OCI-LY1 (cell line): ENCODE results near the gene OR4C15.

Experiments
- H2AFZ ChIP-seq: fragments of 200-600 bp; sonication (generic), shearing (Covaris generic); 2 replicates; pipeline ENCODE4 v1.6.0; 2014; ENCODE audit warnings: antibody characterized with exemption, mild to moderate bottlenecking, low read length
- H3F3A ChIP-seq: fragments of 200-600 bp; sonication (generic), shearing (Covaris generic); 2 replicates; pipeline ENCODE4 v1.6.0; 2014; ENCODE audit warnings: mild to moderate bottlenecking, antibody characterized with exemption, low read length, moderate library complexity; ENCODE audit not compliant: insufficient read depth
- H3K27ac ChIP-seq: fragments of 200-600 bp; sonication (generic); 2 replicates; pipeline ENCODE4 v1.5.1; 2014; ENCODE audit warnings: low read length, mixed run types, mild to moderate bottlenecking, low read depth; ENCODE audit not compliant: poor library complexity, severe bottlenecking
- H3K27me3 ChIP-seq: fragments of 200-600 bp; sonication (generic); 2 replicates; pipeline ENCODE4 v1.6.0; 2014; ENCODE audit warnings: antibody characterized with exemption, mild to moderate bottlenecking, low read length, moderate library complexity; ENCODE audit not compliant: insufficient read depth
- H3K36me3 ChIP-seq: fragments of 200-600 bp; sonication (generic); 2 replicates; pipeline ENCODE4 v1.6.1; 2014; ENCODE audit warnings: mild to moderate bottlenecking, antibody characterized with exemption, low read length, moderate library complexity, mixed read lengths; ENCODE audit not compliant: insufficient read depth
- H3K4me1 ChIP-seq: fragments of 200-600 bp; sonication (generic); 2 replicates; pipeline ENCODE4 v1.5.1; 2014; ENCODE audit warnings: mild to moderate bottlenecking, low read length, moderate library complexity; ENCODE audit not compliant: insufficient read depth, severe bottlenecking
- H3K4me2 ChIP-seq: fragments of 200-600 bp; sonication (generic), shearing (Covaris generic); 2 replicates; pipeline ENCODE4 v1.6.1; 2014; ENCODE audit warnings: low read length
- H3K4me3 ChIP-seq: fragments of 200-600 bp; sonication (generic); 2 replicates; pipeline ENCODE4 v1.5.1; 2014; ENCODE audit warnings: low read length, low read depth, mild to moderate bottlenecking, mixed read lengths; ENCODE audit not compliant: poor library complexity, severe bottlenecking
- H3K79me2 ChIP-seq: fragments of 200-600 bp; shearing (Covaris generic); 2 replicates; pipeline ENCODE4 v1.6.1; 2016; ENCODE audit warnings: mixed run types, low read length, mixed read lengths; ENCODE audit not compliant: insufficient read depth
- H3K9ac ChIP-seq: fragments of 200-600 bp; sonication (generic), shearing (Covaris generic); 2 replicates; pipeline ENCODE4 v1.6.1; 2014; ENCODE audit warnings: mild to moderate bottlenecking, low read length, mixed read lengths
- H3K9me2 ChIP-seq: fragments of 200-600 bp; sonication (generic), shearing (Covaris generic); 2 replicates; pipeline ENCODE4 v1.6.1; 2014; ENCODE audit warnings: low read depth, mild to moderate bottlenecking, low read length, mixed read lengths
- H3K9me3 ChIP-seq: fragments of 200-600 bp; shearing (Covaris generic); 2 replicates; pipeline ENCODE4 v1.6.1; 2014; ENCODE audit warnings: low read length, mixed read lengths
- H4K20me1 ChIP-seq: fragments of 200-600 bp; sonication (generic), shearing (Covaris generic); 2 replicates; pipeline ENCODE4 v1.6.0; 2016; ENCODE audit warnings: mild to moderate bottlenecking, low read length; ENCODE audit not compliant: insufficient read depth
- CTCF ChIP-seq: fragments of 200-600 bp; sonication (generic), shearing (Covaris generic); IDR thresholded peaks from 2 replicates; pipeline ENCODE4 v1.5.1; 2017; ENCODE audit warnings: mild to moderate bottlenecking, antibody characterized with exemption, low read length, moderate library complexity, mixed read lengths
- EZH2 ChIP-seq: fragments of 200-600 bp; sonication (generic), shearing (Covaris generic); IDR thresholded peaks from 2 replicates; pipeline ENCODE4 v1.8.0; 2017; ENCODE audit warnings: borderline replicate concordance, mixed run types, mild to moderate bottlenecking, antibody characterized with exemption, low read length, moderate library complexity, mixed read lengths

Gene OR4C15

GRCh38 chr11:55554169-55554568 is at the start of gene OR4C15:
Gene OR4C15, plus strand, starts transcription at chr11:55554469. Its CDS starts 0 bp downstream, at chr11:55554469.
- TF ChIP-seq CTCF (no peak), EZH2 (no peak)
- Histone ChIP-seq H3K27me3 (no peaks in the 10 kb centered on the region), H2AFZ (no peak within 1 kb of the TSS), H3K4me3 (no peak within 1 kb of the TSS), H3K9me3 (no peaks in the 10 kb centered on the region), H3F3A (no peaks in the 10 kb centered on the region), H3K4me2 (no peak within 1 kb of the TSS), H4K20me1 (no peaks in the 10 kb centered on the region), H3K79me2 (no peaks in the 10 kb centered on the region), H3K4me1 (no peaks in the 10 kb centered on the region), H3K9ac (no peak within 1 kb of the TSS), H3K27ac (no peak within 1 kb of the TSS), H3K36me3 (no peaks in the 10 kb centered on the region), H3K9me2 (no peaks in the 10 kb centered on the region)

- Histone ChIP-seq H3K9ac (no peak within 1 kb of the TSS), H3K27ac (no peak within 1 kb of the TSS), H3K27me3 (no peaks in the 10 kb centered on the region), H3K4me2 (no peak within 1 kb of the TSS), H4K20me1 (no peaks in the 10 kb centered on the region), H3F3A (no peaks in the 10 kb centered on the region), H3K79me2 (no peaks in the 10 kb centered on the region), H3K9me3 (peaks cover 4% of the 10 kb centered on the region; the same call in 1 of the 2 replicates), H3K9me2 (no peaks in the 10 kb centered on the region), H3K4me3 (no peak within 1 kb of the TSS), H3K36me3 (no peaks in the 10 kb centered on the region), H3K4me1 (no peaks in the 10 kb centered on the region), H2AFZ (no peak within 1 kb of the TSS)
- TF ChIP-seq EZH2 (no peak), CTCF (no peak)
Observed at GRCh38 chr11:55571828-55572227, 17.6 kb downstream of the OR4C15 start, which contains the start of gene OR4C16. Gene OR4C16, plus strand, starts transcription at chr11:55572128. Its CDS starts 0 bp downstream, at chr11:55572128.

DNA sequence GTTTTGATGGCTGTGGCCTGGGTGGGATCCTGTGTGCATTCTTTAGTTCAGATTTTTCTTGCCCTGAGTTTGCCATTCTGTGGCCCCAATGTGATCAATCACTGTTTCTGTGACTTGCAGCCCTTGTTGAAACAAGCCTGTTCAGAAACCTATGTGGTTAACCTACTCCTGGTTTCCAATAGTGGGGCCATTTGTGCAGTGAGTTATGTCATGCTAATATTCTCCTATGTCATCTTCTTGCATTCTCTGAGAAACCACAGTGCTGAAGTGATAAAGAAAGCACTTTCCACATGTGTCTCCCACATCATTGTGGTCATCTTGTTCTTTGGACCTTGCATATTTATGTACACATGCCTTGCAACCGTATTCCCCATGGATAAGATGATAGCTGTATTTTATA is 18.3 kb downstream of the OR4C15 start:
- no peaks in the 10 kb centered on the region for H3F3A ChIP-seq
- no peak overlapping the region for H3K9ac ChIP-seq
- H3K4me3 ChIP-seq: no peak overlapping the region
- no peaks in the 10 kb centered on the region for H4K20me1 ChIP-seq
- H3K27me3 ChIP-seq: no peaks in the 10 kb centered on the region
- H2AFZ ChIP-seq: no peak overlapping the region
- H3K27ac ChIP-seq: no peak overlapping the region
- H3K9me2 ChIP-seq: no peaks in the 10 kb centered on the region
- peaks cover 4% of the 10 kb centered on the region; the same call in 1 of the 2 replicates for H3K9me3 ChIP-seq
- no peak for TF ChIP-seq CTCF
- no peak for TF ChIP-seq EZH2
- no peaks in the 10 kb centered on the region for H3K4me1 ChIP-seq
- no peak overlapping the region for H3K4me2 ChIP-seq
- H3K36me3 ChIP-seq: no peaks in the 10 kb centered on the region
- H3K79me2 ChIP-seq: no peaks in the 10 kb centered on the region
